Trophoblast cell (in vitro differentiated cells and primary cell): ENCODE data around the gene BAIAP2L1.

Experiments used
- DNase-seq, 2 donors: peaks; one replicate each; pipeline ENCODE4 v3.0.0-alpha.2; 2016
- H2AFZ ChIP-seq: 2 replicates; pipeline ENCODE4 v1.6.1; 2013; ENCODE audit warnings: low read length, moderate library complexity, mild to moderate bottlenecking; ENCODE audit not compliant: insufficient read depth, poor library complexity
- H2AK5ac ChIP-seq: 2 replicates; pipeline ENCODE4 v1.6.1; 2013; ENCODE audit warnings: mild to moderate bottlenecking, low read length
- H2BK120ac ChIP-seq: 2 replicates; pipeline ENCODE4 v1.6.1; 2013; ENCODE audit warnings: low read length, mild to moderate bottlenecking, moderate library complexity; ENCODE audit not compliant: insufficient read depth, poor library complexity
- H2BK12ac ChIP-seq: 2 replicates; pipeline ENCODE4 v1.6.1; 2013; ENCODE audit warnings: mild to moderate bottlenecking, low read length, moderate library complexity
- H2BK5ac ChIP-seq: 2 replicates; pipeline ENCODE4 v1.6.1; 2013; ENCODE audit warnings: low read length, low read depth, moderate library complexity, mild to moderate bottlenecking; ENCODE audit not compliant: poor library complexity
- H3K14ac ChIP-seq: 2 replicates; pipeline ENCODE4 v1.6.1; 2013; ENCODE audit warnings: mild to moderate bottlenecking, low read length
- H3K18ac ChIP-seq: 2 replicates; pipeline ENCODE4 v1.6.1; 2013; ENCODE audit warnings: mild to moderate bottlenecking, low read length
- H3K23ac ChIP-seq: 2 replicates; pipeline ENCODE4 v1.6.1; 2013; ENCODE audit warnings: low read length
- H3K27ac ChIP-seq: 2 replicates; pipeline ENCODE4 v1.5.1; 2013; ENCODE audit warnings: low read depth, mild to moderate bottlenecking, inconsistent platforms, low read length, moderate library complexity
- H3K27me3 ChIP-seq: 2 replicates; pipeline ENCODE4 v1.6.1; 2013; ENCODE audit warnings: inconsistent platforms, mild to moderate bottlenecking, low read length, moderate library complexity; ENCODE audit not compliant: insufficient read depth
- H3K36me3 ChIP-seq, 2 experiments: 1 replicate in 1 of 2; 2 replicates in 1 of 2; pipeline ENCODE4 v1.6.1; 2013; ENCODE audit warnings: low read length in 2 of 2, mild to moderate bottlenecking in 2 of 2, moderate library complexity in 1 of 2; ENCODE audit not compliant: insufficient read depth in 2 of 2, control insufficient read depth in 1 of 2
- H3K4ac ChIP-seq: 2 replicates; pipeline ENCODE4 v1.6.1; 2013; ENCODE audit warnings: low read depth, mild to moderate bottlenecking, low read length, moderate library complexity
- H3K4me1 ChIP-seq, 2 experiments: 1 replicate in 1 of 2; 2 replicates in 1 of 2; pipeline ENCODE4 v1.6.1; 2013; ENCODE audit warnings: low read length in 2 of 2, mild to moderate bottlenecking in 2 of 2, moderate library complexity in 1 of 2; ENCODE audit not compliant: insufficient read depth in 2 of 2, control insufficient read depth in 1 of 2
- H3K4me2 ChIP-seq: 2 replicates; pipeline ENCODE4 v1.6.1; 2013; ENCODE audit warnings: inconsistent platforms, mild to moderate bottlenecking, low read length, moderate library complexity
- H3K4me3 ChIP-seq: 2 replicates; pipeline ENCODE4 v1.5.1; 2013; ENCODE audit warnings: mild to moderate bottlenecking, low read depth, low read length, inconsistent platforms
- H3K79me1 ChIP-seq: one replicate; pipeline ENCODE4 v1.6.1; 2013; ENCODE audit warnings: low read length
- H3K79me2 ChIP-seq: 2 replicates; pipeline ENCODE4 v1.6.1; 2013; ENCODE audit warnings: low read length, mild to moderate bottlenecking; ENCODE audit not compliant: control insufficient read depth, insufficient read depth, poor library complexity
- H3K9ac ChIP-seq: 2 replicates; pipeline ENCODE4 v1.6.1; 2013; ENCODE audit warnings: mild to moderate bottlenecking, low read length
- H3K9me3 ChIP-seq: 2 replicates; pipeline ENCODE4 v1.6.1; 2013; ENCODE audit warnings: low read depth, mild to moderate bottlenecking, control low read depth, inconsistent platforms, low read length; ENCODE audit not compliant: insufficient read depth
- H4K12ac ChIP-seq: 2 replicates; pipeline ENCODE4 v1.6.1; 2013; ENCODE audit warnings: low read depth, mild to moderate bottlenecking, low read length, moderate library complexity
- H4K8ac ChIP-seq: 2 replicates; pipeline ENCODE4 v1.6.1; 2013; ENCODE audit warnings: low read depth, mild to moderate bottlenecking, low read length, moderate library complexity
- H4K91ac ChIP-seq: one replicate; pipeline ENCODE4 v1.6.1; 2013; ENCODE audit warnings: low read depth, mild to moderate bottlenecking, low read length, moderate library complexity
- WGBS: extraction: QIAGEN DNeasy Blood & Tissue Kit; methylation state at CpG from one replicate; pipeline ENCODE4 v1.1.7; 2013; ENCODE audit warnings: missing lambda C conversion rate; ENCODE audit not compliant: insufficient read length, insufficient coverage; ENCODE audit errors: extremely low coverage; 5-methylcytosine and 5-hydroxymethylcytosine counted together

The BAIAP2L1 gene

GRCh38 chr7:98366562-98366938 lies 34.3 kb downstream of the BAIAP2L1 start:
- Histone ChIP-seq H2BK12ac (no peak overlapping the region), H3K79me1 (no peaks in the 10 kb centered on the region), H3K4me2 (no peak overlapping the region), H3K9ac (no peak overlapping the region), H3K79me2 (peaks cover 2% of the 10 kb centered on the region), H4K91ac (no peak overlapping the region), H2BK5ac (no peak overlapping the region), H4K12ac (no peak overlapping the region), H3K4me3 (no peak overlapping the region), H3K27ac (no peak overlapping the region), H3K18ac (peak overlapping the region; percentile 51), H3K4me1 (peaks cover 3% of the 10 kb centered on the region in 2 experiments), H2AK5ac (no peak overlapping the region), H3K27me3 (no peaks in the 10 kb centered on the region), H4K8ac (no peak overlapping the region), H3K9me3 (no peaks in the 10 kb centered on the region), H2BK120ac (no peak overlapping the region), H3K4ac (peak overlapping the region; percentile 51), H3K14ac (no peak overlapping the region), H3K23ac (no peak overlapping the region), H3K36me3 (peaks cover 4 to 9% of the 10 kb centered on the region in 2 experiments), H2AFZ (no peak overlapping the region)
- WGBS = no CpG with 5 or more reads among the region's 6 CpGs
- no peak for DNase-seq

- peak overlapping the region; percentile 65 for H3K18ac ChIP-seq
- no CpG with 5 or more reads among the region's 11 CpGs for WGBS
- H2BK120ac ChIP-seq = no peak overlapping the region
- H2BK12ac ChIP-seq = no peak overlapping the region
- H2AFZ ChIP-seq = no peak overlapping the region
- H3K79me2 ChIP-seq = peaks cover 2% of the 10 kb centered on the region
- no peak overlapping the region for H4K8ac ChIP-seq
- H4K12ac ChIP-seq = peak overlapping the region; percentile 44
- peaks cover 3% of the 10 kb centered on the region in 2 experiments for H3K4me1 ChIP-seq
- H3K79me1 ChIP-seq = no peaks in the 10 kb centered on the region
- peaks cover 4 to 9% of the 10 kb centered on the region in 2 experiments for H3K36me3 ChIP-seq
- H3K4ac ChIP-seq = peak overlapping the region; percentile 67
- no peaks in the 10 kb centered on the region for H3K9me3 ChIP-seq
- H3K27ac ChIP-seq = no peak overlapping the region
- no peak overlapping the region for H3K23ac ChIP-seq
- DNase-seq = no peak
- no peak overlapping the region for H3K4me2 ChIP-seq
- H2AK5ac ChIP-seq = no peak overlapping the region
- H3K27me3 ChIP-seq = no peaks in the 10 kb centered on the region
- H2BK5ac ChIP-seq = no peak overlapping the region
- H3K14ac ChIP-seq = no peak overlapping the region
- no peak overlapping the region for H3K9ac ChIP-seq
- H4K91ac ChIP-seq = no peak overlapping the region
- no peak overlapping the region for H3K4me3 ChIP-seq
Observed at GRCh38 chr7:98365863-98366561, 34.9 kb downstream of the BAIAP2L1 start.

- Histone ChIP-seq H3K4me1 (peaks cover 12 to 17% of the 10 kb centered on the region in 2 experiments), H2BK5ac (no peak overlapping the region), H3K18ac (no peak overlapping the region), H3K4me2 (no peak overlapping the region), H2AK5ac (no peak overlapping the region), H3K79me1 (peaks cover 8% of the 10 kb centered on the region), H4K12ac (no peak overlapping the region), H3K79me2 (peaks cover 2% of the 10 kb centered on the region), H3K4me3 (no peak overlapping the region), H4K91ac (no peak overlapping the region), H2BK120ac (no peak overlapping the region), H3K9ac (no peak overlapping the region), H3K23ac (no peak overlapping the region), H3K27me3 (no peaks in the 10 kb centered on the region), H2BK12ac (no peak overlapping the region), H3K4ac (no peak overlapping the region), H3K36me3 (peaks cover 4 to 9% of the 10 kb centered on the region in 2 experiments), H4K8ac (no peak overlapping the region), H3K27ac (no peak overlapping the region), H3K14ac (no peak overlapping the region), H3K9me3 (no peaks in the 10 kb centered on the region), H2AFZ (no peak overlapping the region)
- DNase-seq = no peak
- no CpG with 5 or more reads among the region's 8 CpGs for WGBS
Observed at GRCh38 chr7:98364220-98364619, 36.7 kb downstream of the BAIAP2L1 start.

GRCh38 chr7:98362517-98362916 lies 38.4 kb downstream of the BAIAP2L1 start:
- no peak overlapping the region for H2BK120ac ChIP-seq
- no peak overlapping the region for H4K8ac ChIP-seq
- no peak overlapping the region for H3K23ac ChIP-seq
- peaks cover 8% of the 10 kb centered on the region for H3K79me1 ChIP-seq
- no peak overlapping the region for H2AFZ ChIP-seq
- no peak overlapping the region for H4K91ac ChIP-seq
- H3K18ac ChIP-seq = no peak overlapping the region
- no peak overlapping the region for H2AK5ac ChIP-seq
- H3K79me2 ChIP-seq = peaks cover 2% of the 10 kb centered on the region
- no peak overlapping the region for H2BK5ac ChIP-seq
- H3K27ac ChIP-seq = no peak overlapping the region
- H3K4me1 ChIP-seq = peaks cover 15 to 17% of the 10 kb centered on the region in 2 experiments
- no peak for DNase-seq
- peak overlapping the region; percentile 63 for H3K9ac ChIP-seq
- peaks cover 4 to 7% of the 10 kb centered on the region in 2 experiments for H3K36me3 ChIP-seq
- H2BK12ac ChIP-seq = no peak overlapping the region
- H4K12ac ChIP-seq = no peak overlapping the region
- no peak overlapping the region for H3K14ac ChIP-seq
- no peaks in the 10 kb centered on the region for H3K27me3 ChIP-seq
- no peaks in the 10 kb centered on the region for H3K9me3 ChIP-seq
- no peak overlapping the region for H3K4me2 ChIP-seq
- no peak overlapping the region for H3K4me3 ChIP-seq
- H3K4ac ChIP-seq = peak overlapping the region; percentile 24
- no CpG with 5 or more reads among the region's 4 CpGs for WGBS
